Tibial nerve (tissue), 4 donors: ENCODE measurements around the gene ZNF134. TPM values are rescaled to one million over a fixed set of nuclear protein-coding genes. Genes with fewer than 3 reads are reported as not detected.

Experiments
- DNase-seq, 2 donors: peaks; one replicate each; pipeline ENCODE4 v3.0.0-alpha.2; 2019; ENCODE audit warnings: low spot score in 2 of 2
- H3K27ac ChIP-seq, 4 donors: fragments of 200-600 bp; sonication (generic) in 3 of 4; one replicate each; pipeline ENCODE4 v1.5.1; 2017 to 2019; ENCODE audit warnings: mild to moderate bottlenecking in 1 of 4
- H3K27me3 ChIP-seq, 2 donors: fragments of 200-600 bp; sonication (generic) in 1 of 2; one replicate each; pipeline versions ENCODE4 v1.5.1 to v1.6.0; 2017 to 2019
- H3K36me3 ChIP-seq, 3 donors: fragments of 200-600 bp; sonication (generic); one replicate each; pipeline ENCODE4 v1.5.1; 2018 to 2019
- H3K4me1 ChIP-seq, 4 donors: fragments of 200-600 bp; sonication (generic) in 3 of 4; one replicate each; pipeline ENCODE4 v1.5.1; 2017 to 2019
- H3K4me3 ChIP-seq, 4 donors: fragments of 200-600 bp; sonication (generic) in 3 of 4; one replicate each; pipeline ENCODE4 v1.5.1; 2017 to 2019; ENCODE audit warnings: mild to moderate bottlenecking in 1 of 4, moderate library complexity in 1 of 4
- H3K9me3 ChIP-seq, 4 donors: fragments of 200-600 bp; sonication (generic) in 3 of 4; one replicate each; pipeline ENCODE4 v1.5.1; 2017 to 2019
- CTCF ChIP-seq, 5 experiments: fragments of 200-600 bp in 3 of 5; fragments of 450-650 bp in 2 of 5; sonication (generic) in 3 of 5; IDR thresholded peaks; one replicate each; pipeline ENCODE4 v1.5.1; 2016 to 2019; ENCODE audit warnings: antibody characterized with exemption in 5 of 5, mild to moderate bottlenecking in 3 of 5, moderate library complexity in 2 of 5
- EP300 ChIP-seq, 2 donors: sonication (generic); formaldehyde crosslinking; IDR thresholded peaks; one replicate each; pipeline ENCODE4 v1.6.1; 2017; ENCODE audit warnings: antibody characterized with exemption in 2 of 2, mild to moderate bottlenecking in 1 of 2
- POLR2A ChIP-seq, 2 donors: fragments of 450-650 bp; IDR thresholded peaks; one replicate each; pipeline ENCODE4 v1.6.1; 2017; ENCODE audit warnings: antibody characterized with exemption in 2 of 2, mild to moderate bottlenecking in 2 of 2, moderate library complexity in 2 of 2
- WGBS, 2 donors: methylation state at CpG; one replicate each; pipeline ENCODE4 v1.1.5; 2018; 5-methylcytosine and 5-hydroxymethylcytosine counted together
- total RNA-seq, 4 donors: library from RNA; depleted of rRNA; stranded (reverse); fragments of >200 nt; gene quantifications; one replicate each; pipeline ENCODE4 v1.1.0, GENCODE V29; 2016

ZNF134 gene
- total RNA-seq, 4 donors from 2014 or later: 15.0 to 43.7 (median 25.4) TPM

DNA sequence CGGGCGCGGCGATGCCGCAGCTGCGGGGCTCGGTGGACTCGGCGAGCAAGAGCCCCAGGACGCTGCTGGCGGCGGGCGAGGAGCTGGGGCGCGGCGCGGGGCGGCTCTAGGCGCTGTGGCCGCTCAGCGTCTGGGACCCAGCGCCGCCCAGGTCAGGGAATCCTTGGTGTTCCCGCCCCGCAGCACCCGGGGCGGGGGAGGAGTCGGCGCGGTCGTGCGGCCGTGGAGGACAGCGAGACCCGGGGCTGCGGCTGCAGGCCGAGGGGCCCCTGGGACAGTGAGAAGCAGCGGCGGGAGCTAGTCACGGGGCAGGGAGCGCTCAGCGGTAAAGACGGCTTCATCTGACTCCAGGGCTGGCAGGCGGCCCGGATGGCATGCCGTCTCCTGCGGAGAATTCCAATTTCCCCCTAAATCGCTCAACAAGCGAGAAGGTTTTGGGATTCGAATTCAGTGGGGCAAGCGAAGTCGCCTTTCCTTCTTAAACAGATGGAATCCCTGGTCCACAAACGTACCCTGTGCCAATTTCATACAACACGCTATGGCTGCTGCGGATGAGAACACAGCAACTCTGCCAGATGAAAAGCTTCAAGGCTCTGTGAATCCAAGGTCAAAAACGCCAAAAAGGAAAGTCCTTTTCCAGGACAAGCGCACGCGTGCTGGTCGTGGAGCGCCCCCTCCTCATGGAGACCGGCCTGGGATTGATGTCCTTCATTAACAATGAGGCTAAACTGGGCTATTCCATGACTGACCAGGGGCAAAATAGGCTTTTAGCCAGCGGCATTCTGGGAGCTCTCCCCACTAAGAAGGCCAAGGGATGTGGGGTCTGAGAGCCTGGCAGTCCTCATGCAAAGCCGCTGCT, 50.5 kb downstream of the ZNF134 start:
- no peak for TF ChIP-seq POLR2A (IDR thresholded peaks at IDR 0.05)
- no peak for TF ChIP-seq EP300 (IDR thresholded peaks at IDR 0.05)
- no peak for TF ChIP-seq CTCF (IDR thresholded peaks at IDR 0.05)
- H3K4me3 ChIP-seq: peak overlapping the region; percentile 14 to 57 (median 36)
- H3K36me3 ChIP-seq: no peaks in the 10 kb centered on the region
- peak overlapping the region in 3 of 4 donors; percentile 16 to 62 (median 29) for H3K27ac ChIP-seq
- peaks cover 0 to 5% (median 2%) of the 10 kb centered on the region in 4 donors for H3K4me1 ChIP-seq
- no peak for DNase-seq
- H3K9me3 ChIP-seq: peaks cover 0 to 18% (median 0%) of the 10 kb centered on the region in 4 donors
- H3K27me3 ChIP-seq: peaks cover 0 to 3% of the 10 kb centered on the region in 2 donors
- 3% methylated on average over 28 to 40 of the region's 64 CpGs for WGBS, 2 donors

DNA sequence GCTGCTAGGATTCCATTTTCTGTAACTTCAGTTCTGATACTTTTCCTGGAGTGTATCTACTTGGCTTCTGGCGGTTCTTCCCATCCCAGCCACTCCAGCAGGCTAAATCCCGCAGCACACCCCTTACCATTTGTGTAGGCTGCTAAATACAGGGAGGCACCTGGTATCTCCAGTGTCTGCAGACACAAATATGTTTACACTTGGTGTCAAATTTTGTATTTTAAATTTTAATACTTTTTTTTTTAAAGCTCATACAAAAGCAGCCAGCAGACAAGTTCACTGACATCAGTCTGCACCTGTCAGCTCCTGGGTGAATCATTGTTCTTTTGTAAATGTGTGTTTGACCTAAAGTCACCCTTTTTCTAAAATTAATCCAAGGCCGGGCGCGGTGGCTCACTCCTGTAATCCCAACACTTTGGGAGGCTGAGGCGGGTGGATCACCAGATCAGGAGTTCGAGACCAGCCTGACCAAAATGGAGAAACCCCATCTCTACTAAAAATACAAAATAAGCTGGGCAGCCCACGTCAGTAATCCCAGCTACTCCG, 51.3 kb downstream of the ZNF134 start:
- no peaks in the 10 kb centered on the region for H3K36me3 ChIP-seq
- peaks cover 0 to 18% (median 0%) of the 10 kb centered on the region in 4 donors for H3K9me3 ChIP-seq
- H3K27ac ChIP-seq: no peak overlapping the region
- WGBS, 2 donors: 85 to 86% methylated on average over 9 of the region's 9 CpGs
- DNase-seq: no peak
- H3K4me1 ChIP-seq: peaks cover 0 to 5% (median 2%) of the 10 kb centered on the region in 4 donors
- peaks cover 0 to 3% of the 10 kb centered on the region in 2 donors for H3K27me3 ChIP-seq
- H3K4me3 ChIP-seq: no peak overlapping the region
- no peak for TF ChIP-seq POLR2A (IDR thresholded peaks at IDR 0.05)
- no peak for TF ChIP-seq CTCF (IDR thresholded peaks at IDR 0.05)
- no peak for TF ChIP-seq EP300 (IDR thresholded peaks at IDR 0.05)

GRCh38 chr19:57667228-57667627, 53.2 kb downstream of the ZNF134 start:
- WGBS, 2 donors: 88 to 94% methylated on average over 1 of the region's 1 CpG
- DNase-seq: no peak
- no peak overlapping the region for H3K4me3 ChIP-seq
- peaks cover 0 to 3% of the 10 kb centered on the region in 2 donors for H3K27me3 ChIP-seq
- H3K4me1 ChIP-seq: peaks cover 0 to 5% (median 2%) of the 10 kb centered on the region in 4 donors
- peaks cover 0 to 20% (median 0%) of the 10 kb centered on the region in 4 donors for H3K9me3 ChIP-seq
- H3K36me3 ChIP-seq: no peaks in the 10 kb centered on the region
- no peak overlapping the region for H3K27ac ChIP-seq
- TF ChIP-seq EP300 (IDR thresholded peaks at IDR 0.05) (no peak), POLR2A (IDR thresholded peaks at IDR 0.05) (no peak), CTCF (IDR thresholded peaks at IDR 0.05) (no peak)

- no peak within 1 kb of the TSS for H3K27ac ChIP-seq
- H3K4me3 ChIP-seq: no peak within 1 kb of the TSS
- H3K9me3 ChIP-seq: peaks cover 0 to 20% (median 0%) of the 10 kb centered on the region in 4 donors
- WGBS, 2 donors: 88 to 95% methylated on average over 2 of the region's 2 CpGs
- no peak for DNase-seq
- H3K36me3 ChIP-seq: no peaks in the 10 kb centered on the region
- TF ChIP-seq EP300 (IDR thresholded peaks at IDR 0.05) (no peak), POLR2A (IDR thresholded peaks at IDR 0.05) (no peak), CTCF (IDR thresholded peaks at IDR 0.05) (no peak)
- H3K4me1 ChIP-seq: peaks cover 0 to 5% (median 2%) of the 10 kb centered on the region in 4 donors
- peaks cover 0 to 1% of the 10 kb centered on the region in 2 donors for H3K27me3 ChIP-seq
These were observed 54.6 kb downstream of the ZNF134 start, which contains the start of gene ZSCAN4 for GRCh38 chr19:57668635-57669034. Gene ZSCAN4, plus strand, starts transcription at chr19:57668935. Its CDS starts 7,211 bp downstream, at chr19:57676146.
